ENCODE results near the gene ASF1A.

DNA sequence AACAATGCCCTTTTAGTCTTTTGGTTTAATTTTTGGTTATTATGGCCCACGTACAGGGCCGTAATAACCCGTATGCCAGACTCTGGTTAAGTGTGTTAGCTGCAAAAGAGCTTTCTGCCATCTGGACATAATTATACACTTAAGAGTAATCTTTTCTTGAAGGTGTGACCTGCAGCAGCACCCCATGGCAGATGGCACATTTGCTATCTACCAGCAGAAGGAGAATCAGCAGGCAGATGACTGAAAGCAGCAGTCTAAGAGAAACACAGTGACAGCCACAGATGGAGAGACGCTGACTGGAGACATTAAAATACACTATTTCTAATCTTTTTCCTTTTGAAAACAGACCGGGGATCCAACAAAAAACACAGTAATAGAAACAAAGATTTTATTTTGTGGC, 18.7 kb downstream of the ASF1A start:
- TF ChIP-seq ZNF274 (IDR thresholded peaks at IDR 0.05; ENCODE audit: borderline replicate concordance, low read depth, low read length) (no peak), POLR2A (conservative IDR thresholded peaks at IDR 0.05) (no peak), TARDBP (IDR thresholded peaks at IDR 0.05) (no peak), CHCHD3 (CRISPR knock-in tag; IDR thresholded peaks at IDR 0.05) (no peak)
- TF ChIP-seq, protein P1, sequence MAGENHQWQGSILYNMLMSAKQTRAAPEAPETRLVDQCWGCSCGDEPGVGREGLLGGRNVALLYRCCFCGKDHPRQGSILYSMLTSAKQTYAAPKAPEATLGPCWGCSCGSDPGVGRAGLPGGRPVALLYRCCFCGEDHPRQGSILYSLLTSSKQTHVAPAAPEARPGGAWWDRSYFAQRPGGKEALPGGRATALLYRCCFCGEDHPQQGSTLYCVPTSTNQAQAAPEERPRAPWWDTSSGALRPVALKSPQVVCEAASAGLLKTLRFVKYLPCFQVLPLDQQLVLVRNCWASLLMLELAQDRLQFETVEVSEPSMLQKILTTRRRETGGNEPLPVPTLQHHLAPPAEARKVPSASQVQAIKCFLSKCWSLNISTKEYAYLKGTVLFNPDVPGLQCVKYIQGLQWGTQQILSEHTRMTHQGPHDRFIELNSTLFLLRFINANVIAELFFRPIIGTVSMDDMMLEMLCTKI (IDR thresholded peaks at IDR 0.05; ENCODE audit: partially characterized antibody) = no peak
